Stimulated activated CD8-positive, alpha-beta memory T cell treated with anti-CD3 and anti-CD28 coated beads, Interleukin-7, amount 100 ng/mL, for 48 hours (primary cell): ENCODE measurements around the gene ARHGAP33.
"Not testable (repeated sequence)": the region's sequence is repeated elsewhere in the genome, so short reads cannot be mapped to it uniquely, and the experiment has no call there.

Experiments
- DNase-seq, 2 donors: peaks; one replicate each; pipeline ENCODE4 v3.0.0-alpha.2; 2020; ENCODE audit warnings: low read depth in 1 of 2; ENCODE audit errors: extremely low read depth in 1 of 2

The ARHGAP33 gene

DNA sequence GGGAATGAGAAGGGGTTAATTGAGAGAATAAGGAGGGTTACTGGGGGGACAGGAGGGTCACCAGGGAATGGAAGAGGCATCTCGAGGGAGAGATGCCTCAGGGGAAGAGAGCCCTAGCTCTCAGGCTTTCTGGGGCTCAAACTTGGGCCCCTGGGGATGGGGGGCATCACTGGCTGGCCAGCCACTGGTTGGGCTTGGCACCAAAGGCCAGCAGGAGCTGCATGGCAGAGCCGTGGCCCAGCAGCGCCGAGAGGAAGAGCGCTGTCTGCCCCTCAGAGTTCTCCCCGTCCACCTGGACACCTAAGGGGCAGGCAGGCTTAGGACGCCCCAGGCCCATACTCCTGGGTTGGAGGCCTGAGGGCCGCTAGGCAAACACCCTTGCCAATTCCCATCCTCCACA lies 17.5 kb downstream of the ARHGAP33 start:
- DNase-seq: no peak

DNA sequence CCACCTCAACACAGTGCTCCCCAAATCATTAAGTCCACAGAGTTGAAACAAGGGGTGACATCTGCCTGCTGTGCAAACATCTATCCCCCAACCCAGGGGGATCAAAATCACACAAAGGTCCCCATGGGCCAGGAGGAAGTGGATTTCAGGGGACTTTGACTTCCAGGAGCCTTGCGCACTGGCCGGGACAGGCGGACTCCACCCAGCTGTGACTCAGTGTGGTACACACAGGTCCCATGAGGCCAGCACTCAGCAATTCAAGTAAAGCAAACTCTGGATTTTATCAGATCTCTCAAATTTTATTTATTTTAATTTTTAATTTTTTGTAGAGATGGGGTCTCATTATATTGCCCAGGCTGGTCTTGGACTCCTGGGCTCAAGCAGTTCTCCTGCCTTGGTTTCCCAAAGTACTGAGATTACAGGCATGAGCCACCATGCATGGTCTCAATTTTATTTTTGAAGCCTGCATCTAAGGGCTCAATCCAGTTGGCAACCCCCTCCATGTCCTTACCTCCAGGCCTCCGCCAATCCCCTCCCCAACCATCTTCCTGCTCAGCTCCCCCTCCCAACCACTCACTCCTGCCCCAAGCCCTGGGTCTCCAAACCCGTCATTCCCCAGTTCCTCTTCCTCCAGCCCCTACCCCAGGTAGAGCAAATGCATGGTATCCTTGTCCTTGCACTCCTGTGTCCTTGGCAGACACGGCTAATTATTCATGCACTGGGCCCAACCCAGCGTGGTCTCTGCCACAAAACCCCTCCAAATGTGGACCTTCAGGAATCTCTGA lies 18.2 kb downstream of the ARHGAP33 start:
- no peak for DNase-seq

DNA sequence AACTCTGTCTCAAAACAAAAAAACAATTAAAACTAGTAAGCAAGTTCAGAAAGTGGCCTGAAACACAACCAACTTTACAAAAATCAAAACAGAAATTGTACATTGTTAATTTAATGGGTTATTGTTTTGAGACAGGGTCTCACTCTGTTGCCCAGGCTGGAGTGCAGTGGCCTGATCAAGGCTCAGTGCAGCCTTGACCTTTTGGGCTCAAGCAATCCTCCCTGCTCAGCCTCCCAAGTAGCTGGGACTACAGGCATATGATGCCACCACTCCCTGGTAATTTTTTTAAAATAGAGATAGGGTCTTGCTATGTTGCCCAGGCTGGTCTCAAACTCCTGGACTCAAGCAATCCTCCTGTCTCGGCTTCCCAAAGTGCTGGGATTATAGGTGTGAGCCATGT lies 20.2 kb downstream of the ARHGAP33 start:
- DNase-seq: not testable (repeated sequence)

GRCh38 chr19:35796645-35797542 lies 21.5 kb downstream of the ARHGAP33 start:
- no peak for DNase-seq

DNA sequence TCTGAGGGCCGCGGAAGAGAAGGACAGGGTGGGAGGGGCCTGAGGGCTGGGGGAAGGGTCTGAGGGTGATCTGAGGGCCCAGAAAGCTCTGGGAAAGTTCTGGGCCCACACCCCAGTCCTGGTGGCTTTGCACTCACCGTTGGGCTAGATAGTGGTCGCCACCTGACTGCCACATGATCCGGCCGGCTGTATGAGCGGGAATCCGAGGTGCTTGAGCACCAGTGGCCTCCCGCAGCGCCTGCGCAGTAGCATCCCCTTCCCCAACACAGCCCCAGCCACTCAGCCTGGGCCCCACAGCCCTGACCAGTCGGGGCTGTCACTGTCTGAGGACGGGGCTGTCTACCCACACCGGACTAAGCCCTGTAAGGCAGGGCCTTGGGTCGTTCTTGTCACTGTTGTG lies 22.3 kb downstream of the ARHGAP33 start:
- no peak for DNase-seq

GRCh38 chr19:35801828-35802227 lies 26.5 kb downstream of the ARHGAP33 start:
- DNase-seq: no peak

GRCh38 chr19:35805526-35806102 lies 30.2 kb downstream of the ARHGAP33 start:
- no peak for DNase-seq

DNA sequence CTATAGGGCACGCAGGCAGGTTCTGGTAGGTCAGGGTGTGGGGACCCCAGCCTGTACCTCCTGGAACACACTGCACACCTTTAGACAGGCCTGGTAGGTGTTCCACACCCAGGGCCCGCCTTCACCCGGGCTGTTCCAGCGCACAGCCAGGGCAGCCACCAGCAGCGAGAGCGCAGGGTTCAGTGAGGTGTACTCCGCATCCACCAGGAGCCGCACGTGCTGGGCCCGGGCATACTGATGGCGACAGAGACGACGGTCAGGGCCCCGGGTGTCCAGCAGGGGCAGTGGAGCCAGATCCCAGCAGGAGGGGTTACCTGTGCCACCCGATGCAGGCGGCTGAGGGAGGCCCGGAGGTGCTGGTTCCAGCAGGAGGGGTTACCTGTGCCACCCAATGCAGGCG lies 31.2 kb downstream of the ARHGAP33 start:
- no peak for DNase-seq

- DNase-seq: no peak
These were observed 32.3 kb downstream of the ARHGAP33 start for GRCh38 chr19:35807633-35808032.

- no peak for DNase-seq
These were observed 36.2 kb downstream of the ARHGAP33 start for GRCh38 chr19:35811317-35812219.

DNA sequence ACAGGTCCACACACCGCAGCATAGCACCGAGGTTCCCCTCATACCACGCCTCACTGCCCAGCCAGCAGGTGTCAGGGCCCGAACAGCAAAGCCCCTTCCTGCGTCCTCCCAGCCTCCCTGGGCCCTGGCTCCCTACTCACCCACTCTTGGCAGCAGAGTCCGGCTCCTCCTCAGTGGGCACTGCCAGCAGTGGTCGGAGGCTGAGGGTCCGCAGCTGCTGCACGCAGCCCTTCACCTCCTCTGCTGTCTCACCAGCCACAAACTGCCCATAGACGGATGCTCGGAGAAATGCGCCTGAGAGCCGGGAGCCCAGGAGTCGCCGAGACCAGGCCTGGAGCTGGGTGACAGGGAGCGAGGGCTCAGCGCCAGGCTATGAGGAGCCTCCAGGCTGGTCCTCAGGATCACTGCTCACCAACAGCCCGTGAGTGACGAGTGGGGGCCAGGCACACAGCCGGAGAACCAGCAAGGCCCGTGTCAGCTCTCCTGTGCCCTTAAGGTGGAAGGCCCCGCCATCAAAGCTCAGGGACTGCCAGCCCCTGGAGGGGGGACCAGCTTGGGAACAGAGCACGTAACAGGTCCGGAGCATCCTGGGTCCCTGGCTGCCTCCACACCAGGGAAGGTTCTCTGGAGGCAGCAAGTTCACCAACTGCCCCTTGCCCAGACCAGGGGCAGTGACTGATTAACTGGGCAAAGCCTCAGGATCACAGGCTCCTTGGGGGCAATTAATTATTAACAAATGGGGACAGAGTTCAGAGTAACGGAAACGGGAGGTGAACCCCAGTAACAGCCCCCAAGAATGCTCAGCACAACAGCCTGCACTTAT lies 37.1 kb downstream of the ARHGAP33 start, which contains the start of gene PRODH2:
Gene PRODH2 (minus strand): TSS at position 626 of the 823 bp plus-strand sequence. CDS start 40 bp downstream, at position 586.
- no peak for DNase-seq

- DNase-seq: no peak
These were observed 37.9 kb downstream of the ARHGAP33 start for GRCh38 chr19:35813043-35813890.

DNA sequence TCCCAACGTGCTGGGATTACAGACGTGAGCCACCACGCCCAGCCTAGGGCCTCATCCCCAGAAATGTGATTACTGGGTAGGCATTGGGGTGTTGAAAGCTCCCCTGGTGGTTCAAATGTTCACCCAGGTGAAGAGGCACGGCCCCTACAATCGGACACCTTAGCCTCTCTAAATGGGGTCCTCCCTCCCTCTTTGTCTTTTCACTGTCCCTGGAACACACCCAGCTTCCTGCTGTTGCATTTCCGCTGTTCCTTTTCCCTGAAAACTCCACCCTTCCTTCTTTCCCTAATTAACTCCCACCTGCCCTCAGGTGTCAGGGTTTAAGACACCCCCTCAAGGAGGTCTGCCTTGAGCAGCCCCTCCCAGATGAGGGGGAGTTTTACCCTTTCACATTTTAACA lies 40.9 kb downstream of the ARHGAP33 start:
- DNase-seq: no peak

GRCh38 chr19:35816846-35817245 lies 41.5 kb downstream of the ARHGAP33 start:
- DNase-seq: no peak

DNA sequence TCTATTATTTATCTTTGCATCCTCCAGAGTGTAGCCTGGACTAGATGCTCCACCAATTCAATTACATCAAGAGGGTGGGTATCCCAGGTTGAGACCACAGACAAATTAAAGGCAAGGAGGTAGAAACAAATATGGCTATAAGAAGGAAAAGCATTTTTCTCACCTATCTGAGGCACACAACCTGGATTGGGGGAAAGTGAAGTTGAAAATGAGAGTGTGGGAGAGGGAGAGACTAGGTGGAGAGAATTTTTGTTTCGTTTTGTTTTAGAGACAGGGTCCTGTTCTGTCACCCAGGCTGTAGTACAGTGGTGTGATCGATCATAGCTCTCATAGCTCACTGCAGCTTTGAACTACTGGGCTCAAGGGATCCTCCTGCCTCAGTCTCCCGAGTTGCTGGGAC lies 43.1 kb downstream of the ARHGAP33 start:
- DNase-seq: no peak

DNA sequence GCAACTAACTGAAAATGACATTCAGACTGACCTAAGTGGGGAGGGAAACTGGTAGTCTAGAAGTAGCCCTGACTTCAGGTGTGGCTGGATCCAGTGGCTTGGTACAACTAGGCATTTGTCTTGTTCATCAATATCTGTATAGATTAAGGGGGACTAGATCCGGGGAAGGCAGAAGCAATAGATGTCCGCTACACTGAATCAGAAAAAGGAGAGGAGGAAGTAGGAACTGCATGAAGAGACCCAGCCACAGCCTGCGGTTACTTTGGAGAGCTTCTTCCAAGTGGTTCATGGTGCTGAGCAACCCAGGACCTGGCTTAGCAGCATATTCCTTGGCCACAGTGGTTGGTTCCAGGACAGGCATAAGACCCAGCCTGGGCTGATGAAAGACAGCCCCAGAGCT lies 47.2 kb downstream of the ARHGAP33 start:
- no peak for DNase-seq

DNA sequence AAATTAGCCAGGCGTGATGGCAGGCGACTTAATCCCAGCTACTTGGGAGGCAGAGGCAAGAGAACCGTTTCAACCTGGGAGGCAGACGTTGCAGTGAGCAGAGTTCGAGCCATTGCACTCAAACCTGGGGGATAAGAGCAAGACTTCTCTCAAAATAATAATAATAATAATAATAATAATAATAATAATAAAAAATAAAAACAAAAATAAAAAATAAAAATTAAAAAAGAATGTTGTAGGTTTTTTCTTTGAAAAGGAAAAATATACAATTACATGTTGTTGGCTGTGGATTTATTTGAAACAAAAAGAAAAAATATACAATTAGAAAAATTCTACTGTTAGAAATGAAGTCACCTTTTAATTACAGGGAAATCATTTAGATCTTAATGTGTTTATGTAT lies 48.8 kb downstream of the ARHGAP33 start:
- no peak for DNase-seq

DNA sequence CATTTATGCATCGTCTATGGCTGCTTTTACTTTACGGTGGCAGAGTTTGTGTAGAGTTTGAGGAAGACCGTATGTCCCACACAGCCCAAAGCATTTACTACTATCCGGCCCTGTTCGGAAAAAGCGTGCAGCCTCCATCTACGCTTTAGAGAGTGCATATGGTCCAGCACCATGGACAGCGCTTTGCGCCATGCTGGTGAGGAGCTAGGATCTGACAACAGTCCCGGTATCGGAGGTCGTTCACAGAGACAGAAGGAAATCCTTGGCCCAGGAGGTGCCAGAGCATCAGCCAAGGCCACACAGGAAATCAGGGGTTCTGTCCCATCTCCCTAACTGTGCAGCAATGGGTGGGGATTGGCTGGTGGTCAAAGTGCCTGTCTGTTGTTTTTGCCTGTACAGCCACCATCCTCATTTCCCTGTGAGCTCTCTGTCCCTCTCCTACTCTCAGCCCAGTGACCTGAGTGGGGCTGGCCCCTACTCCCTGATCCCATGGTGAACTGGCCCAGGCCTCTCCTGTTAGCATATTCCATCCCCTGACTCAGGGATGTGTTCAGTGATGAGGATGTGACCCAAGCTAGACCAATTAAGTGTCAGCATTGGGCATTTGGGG lies 53.4 kb downstream of the ARHGAP33 start:
- DNase-seq: no peak
